HG02759 (cell line): ENCODE results near the gene KIAA1549.
A peak's percentile ranks its signal among the peaks of the same experiment; 100 is the strongest.

ENCODE experiments used
- ATAC-seq: cut with Tn5 transposase; IDR thresholded peaks from one replicate; pipeline ENCODE4 v1.9.1; 2021; ENCODE audit warnings: mild to moderate bottlenecking, moderate library complexity; ENCODE audit not compliant: unreplicated experiment

KIAA1549 gene

DNA sequence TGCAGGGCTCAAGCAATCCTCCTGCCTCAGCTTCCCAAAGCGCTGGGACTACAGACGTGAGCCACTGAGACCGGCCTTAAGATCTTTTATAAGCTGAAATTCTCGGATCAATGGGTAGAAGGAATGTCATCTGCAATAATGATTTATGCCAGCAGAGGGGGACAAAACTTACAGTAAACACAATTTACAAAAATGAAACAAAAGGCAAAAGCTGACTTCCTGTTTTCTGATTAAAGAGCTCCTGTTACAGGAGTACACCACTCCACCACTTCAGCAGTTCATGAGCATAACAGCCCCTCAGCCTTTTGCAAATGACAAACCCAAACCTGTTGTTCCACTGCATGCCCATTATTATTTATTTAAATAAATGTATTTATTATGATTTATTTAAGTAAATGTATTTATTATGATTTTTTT lies 94.7 kb downstream of the KIAA1549 start:
- peak; percentile 70 for ATAC-seq

DNA sequence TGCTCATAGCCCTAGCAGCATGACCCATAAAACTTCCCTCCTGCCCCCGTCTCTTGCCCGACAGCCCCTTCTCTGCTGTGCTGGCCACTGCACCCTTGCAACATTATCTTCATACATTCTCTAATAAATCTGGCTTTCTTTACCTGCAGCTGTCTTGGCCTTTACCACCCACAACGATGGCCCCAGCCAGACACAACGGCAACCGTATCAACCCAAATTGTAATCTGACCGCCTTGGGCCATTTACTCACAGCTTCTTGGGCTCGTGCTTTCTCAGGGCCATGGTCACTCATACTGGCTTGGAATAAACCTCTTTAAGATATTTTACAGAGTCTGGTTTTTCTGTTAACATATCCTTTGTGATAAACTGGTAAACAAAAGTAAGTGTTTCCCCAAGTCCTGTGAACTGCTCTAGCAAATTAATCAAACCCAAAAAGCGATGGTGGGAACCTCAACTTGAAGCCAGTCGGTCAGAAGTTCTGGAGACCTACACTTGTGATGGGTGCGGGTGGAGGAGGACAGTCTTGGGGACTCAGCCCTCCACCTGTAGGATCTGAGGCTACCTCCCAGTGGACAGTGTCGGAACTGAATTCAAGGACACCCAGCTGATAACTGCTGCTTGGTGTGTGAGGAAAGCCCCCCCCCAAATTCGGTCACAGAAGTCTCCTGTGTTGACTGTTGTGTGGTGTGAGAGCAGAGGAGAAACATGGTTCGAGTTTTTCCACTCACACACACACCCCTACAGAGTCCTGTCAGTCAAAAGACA lies 95.6 kb downstream of the KIAA1549 start:
- no peak for ATAC-seq

DNA sequence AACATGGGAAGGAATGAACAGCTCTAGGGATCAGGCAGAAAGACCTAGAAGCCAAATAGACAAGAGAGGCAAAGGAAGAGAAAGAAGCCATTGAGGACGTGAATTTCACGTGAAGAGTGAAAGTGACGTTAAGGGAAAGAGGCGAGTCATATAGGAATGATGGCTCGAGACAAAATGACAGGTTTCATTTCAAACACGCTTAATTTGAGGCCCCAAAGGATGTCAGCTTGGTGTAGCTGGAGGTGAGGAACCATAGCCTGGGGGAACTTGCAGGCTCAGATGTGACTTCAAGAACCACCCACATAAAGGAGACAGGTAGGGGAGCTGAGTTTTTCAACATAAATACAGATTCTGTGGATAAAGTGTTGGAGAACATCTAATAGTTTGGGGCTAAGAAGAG lies 98.9 kb downstream of the KIAA1549 start:
- ATAC-seq: no peak

DNA sequence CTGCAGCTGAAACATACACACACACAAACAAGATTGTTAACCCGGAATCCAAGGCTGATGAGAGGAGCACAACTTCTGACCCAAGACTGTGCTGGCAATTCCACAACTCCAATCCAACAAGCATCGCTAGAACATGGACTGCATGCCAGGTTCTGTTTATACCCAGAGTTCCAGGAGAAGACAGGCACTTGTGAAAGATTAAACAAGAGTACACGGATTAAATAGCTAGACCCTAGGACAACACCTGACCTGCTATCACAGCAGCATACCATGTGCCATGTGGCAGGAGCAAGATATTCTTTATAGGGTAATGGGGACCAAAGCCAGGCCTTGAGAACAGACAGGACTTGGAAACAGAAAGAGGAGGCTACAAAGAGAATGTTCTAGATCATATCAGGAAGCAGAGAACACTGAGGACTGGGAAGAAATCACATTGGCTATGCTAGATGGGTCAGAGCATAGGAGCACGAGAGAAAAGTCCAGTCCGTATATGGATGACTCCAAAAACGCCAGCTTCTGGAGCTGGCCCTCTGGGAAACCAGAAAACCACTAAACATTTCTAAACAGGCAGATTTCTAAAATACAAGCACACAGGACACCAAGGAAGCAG lies 99.5 kb downstream of the KIAA1549 start:
- ATAC-seq: no peak

DNA sequence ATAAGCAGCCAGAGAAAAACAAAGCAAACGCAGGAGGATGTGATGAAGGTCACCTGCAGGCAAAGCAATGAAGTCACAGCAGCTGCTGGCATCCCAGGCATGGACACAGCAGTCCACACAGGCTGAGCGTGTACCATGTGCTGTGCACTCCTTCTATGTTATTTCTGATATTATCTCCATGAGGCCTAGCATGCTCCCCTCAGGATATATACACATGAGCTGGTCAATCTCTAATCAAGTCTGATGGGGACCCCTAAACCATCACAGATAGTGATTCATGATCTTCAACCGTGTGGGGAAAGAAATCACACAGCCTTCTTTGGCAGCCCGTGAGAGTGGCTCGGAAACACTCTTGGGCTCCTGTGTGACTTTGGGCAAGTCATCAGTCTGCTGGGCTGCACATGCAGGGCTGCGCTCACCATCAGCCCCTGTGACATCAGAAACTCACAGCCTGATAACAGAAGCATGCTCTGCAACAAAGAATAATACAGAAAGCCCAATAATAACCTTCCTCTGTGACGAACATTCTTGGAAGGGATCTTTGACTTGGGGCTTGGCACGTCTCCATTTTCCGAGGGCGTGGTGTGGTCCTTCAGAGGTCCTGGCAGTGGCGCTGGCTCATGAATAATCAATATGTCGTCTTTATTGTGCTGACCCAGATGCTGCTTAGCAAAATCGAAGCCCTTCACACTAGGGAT lies 100.2 kb downstream of the KIAA1549 start:
- ATAC-seq: no peak

DNA sequence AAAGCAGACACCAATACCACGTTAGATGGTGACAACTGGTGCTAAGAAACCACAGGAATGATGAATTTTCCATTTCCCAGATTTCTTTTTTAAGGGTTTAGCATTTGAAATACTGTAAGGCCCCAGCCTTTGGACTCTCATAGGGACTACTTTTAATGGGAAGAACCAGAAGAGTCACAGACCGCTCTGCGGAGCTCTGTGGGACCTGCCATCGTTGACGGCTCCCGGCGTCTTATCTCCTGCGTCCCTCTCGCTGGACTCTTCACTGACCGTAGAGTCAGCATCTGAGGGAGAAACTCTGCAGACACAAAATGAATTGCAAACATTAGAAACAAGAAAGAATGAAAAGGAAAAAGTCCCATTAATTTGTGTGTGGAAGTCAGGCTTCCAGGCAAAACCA lies 101.8 kb downstream of the KIAA1549 start:
- no peak for ATAC-seq

DNA sequence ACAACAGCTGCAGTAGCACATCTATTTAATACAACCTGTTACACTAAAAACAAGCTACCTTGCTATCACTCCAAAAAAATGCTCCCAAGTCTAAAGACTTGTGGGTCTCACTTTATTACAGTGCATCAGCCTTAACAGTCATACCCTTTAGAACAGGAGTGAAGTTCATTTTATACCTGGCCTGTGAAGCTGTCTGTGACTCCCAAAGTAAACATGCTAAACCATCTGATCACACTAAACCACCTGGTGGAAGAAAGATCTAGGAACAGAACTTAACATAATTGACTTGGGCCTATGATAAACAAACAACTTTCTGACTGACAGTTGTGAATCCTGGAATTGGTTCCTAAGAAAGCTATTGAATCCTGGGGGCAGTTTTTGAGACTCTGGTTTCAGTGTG lies 102.3 kb downstream of the KIAA1549 start:
- no peak for ATAC-seq

DNA sequence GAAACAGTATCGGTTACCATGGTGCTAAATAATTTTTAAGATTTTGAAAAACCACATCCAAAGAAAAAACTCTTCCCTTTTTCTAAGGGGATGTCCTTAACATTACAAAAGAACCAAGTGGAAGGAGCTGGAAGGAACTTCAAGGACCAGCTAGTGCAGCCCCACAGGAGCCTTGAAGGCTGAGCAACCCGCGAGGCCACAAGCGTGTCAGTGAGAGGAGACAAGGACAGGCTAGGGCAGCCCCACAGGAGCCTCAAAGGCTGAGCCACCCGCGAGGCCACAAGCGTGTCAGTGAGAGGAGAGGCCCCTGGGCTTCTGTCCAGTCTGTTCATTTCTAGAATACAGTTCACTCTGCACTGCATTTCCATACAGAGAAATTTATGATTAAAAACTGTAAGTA lies 103.1 kb downstream of the KIAA1549 start:
- no peak for ATAC-seq

DNA sequence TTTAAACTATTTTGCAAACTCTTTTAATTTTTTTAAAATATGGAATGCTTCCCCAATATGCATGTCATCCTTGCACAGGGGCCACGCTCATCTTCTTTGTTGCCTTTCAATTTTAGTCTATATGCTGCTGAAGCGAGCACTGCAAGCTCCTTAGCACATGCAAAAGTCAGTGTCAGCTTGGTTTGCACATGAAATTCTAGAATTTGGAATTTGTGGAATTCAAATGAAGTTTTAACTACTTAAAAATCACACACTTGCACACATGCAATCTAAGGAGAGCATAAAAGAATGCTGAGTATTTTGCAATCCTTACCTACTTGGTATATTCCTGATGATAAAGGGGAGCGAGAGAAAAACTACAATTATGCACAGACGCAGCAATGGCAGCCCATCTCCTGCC lies 104.9 kb downstream of the KIAA1549 start:
- no peak for ATAC-seq

DNA sequence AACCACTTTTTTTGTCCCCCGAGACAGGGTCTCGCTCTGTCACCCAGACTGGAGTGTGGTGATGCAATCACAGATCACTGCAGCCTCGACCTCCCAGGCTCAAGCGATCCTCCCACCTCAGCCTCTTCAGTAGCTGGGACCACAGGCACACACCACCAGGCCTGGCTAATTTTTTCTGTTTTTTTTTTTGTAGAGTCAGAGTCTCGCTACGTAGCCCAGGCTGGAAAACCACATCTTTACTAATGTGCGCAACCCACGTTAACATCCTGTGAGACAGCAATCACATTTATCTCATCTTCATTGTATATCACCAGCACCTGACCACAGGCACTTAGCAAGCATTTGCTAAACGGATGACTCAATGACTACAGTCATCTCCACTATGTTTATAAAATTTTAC lies 105.4 kb downstream of the KIAA1549 start:
- ATAC-seq: no peak

DNA sequence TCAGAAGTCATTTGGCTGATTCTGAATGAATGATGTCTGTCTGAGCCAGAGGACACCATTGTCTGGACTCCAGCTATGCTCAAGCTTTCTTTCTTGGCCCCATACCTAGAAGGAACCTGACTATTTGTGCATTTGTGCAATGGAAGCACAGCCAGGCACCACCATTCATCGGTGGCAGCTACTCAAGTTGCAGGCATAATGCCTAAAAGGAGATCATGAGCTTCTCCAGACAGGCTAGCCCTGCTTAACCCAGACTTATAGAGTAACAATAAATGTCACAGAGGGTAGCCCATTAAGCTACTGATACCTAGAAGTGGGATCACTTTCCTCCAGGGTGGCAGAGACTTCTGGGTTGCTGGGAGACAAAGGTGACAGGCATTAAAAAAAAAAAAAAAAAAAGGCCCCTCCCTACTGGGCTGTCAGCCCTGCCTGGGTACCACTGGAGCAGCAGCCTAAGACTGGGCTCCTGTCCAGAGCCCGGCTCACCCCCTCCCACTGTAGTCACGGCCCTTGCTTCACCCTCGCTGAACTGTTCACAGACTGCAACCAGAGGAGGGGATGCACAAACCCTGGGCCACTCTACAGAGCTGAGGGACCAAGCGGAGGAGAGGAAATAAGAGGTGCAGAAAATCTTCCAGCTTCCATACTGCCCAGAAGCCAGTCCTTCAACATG lies 107.8 kb downstream of the KIAA1549 start:
- ATAC-seq: no peak

DNA sequence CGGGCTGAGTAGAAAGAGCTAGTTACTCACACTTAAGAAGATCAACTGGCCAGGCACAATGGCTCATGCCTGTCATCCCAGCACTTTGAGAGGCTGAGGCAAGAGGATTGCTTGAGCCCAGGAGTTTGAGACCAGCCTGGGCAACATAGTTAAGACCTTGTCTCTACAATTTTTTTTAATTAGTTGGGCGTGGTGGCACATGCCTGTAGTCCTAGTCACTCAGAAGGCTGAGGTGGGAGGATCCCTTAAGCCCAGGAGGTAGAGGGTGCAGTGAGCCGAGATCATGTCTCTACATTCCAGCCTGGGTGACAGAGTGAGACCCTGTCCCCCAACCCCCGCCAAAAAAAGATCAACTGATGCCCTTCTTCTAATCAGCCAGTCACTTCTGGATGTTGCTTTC lies 108.6 kb downstream of the KIAA1549 start:
- no peak for ATAC-seq

DNA sequence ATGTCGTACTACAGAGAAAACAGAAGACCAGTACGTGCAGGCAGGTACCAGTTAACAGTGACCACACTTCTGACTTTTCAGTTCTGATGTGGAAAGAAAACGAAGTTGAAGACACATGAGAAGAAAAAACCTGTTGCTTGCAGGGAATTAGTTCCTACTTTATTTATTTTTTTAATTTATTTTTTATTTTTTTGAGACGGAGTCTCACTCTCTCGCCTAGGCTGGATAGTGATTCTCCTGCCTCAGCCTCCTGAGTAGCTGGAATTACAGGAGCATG lies 109.4 kb downstream of the KIAA1549 start:
- no peak for ATAC-seq

DNA sequence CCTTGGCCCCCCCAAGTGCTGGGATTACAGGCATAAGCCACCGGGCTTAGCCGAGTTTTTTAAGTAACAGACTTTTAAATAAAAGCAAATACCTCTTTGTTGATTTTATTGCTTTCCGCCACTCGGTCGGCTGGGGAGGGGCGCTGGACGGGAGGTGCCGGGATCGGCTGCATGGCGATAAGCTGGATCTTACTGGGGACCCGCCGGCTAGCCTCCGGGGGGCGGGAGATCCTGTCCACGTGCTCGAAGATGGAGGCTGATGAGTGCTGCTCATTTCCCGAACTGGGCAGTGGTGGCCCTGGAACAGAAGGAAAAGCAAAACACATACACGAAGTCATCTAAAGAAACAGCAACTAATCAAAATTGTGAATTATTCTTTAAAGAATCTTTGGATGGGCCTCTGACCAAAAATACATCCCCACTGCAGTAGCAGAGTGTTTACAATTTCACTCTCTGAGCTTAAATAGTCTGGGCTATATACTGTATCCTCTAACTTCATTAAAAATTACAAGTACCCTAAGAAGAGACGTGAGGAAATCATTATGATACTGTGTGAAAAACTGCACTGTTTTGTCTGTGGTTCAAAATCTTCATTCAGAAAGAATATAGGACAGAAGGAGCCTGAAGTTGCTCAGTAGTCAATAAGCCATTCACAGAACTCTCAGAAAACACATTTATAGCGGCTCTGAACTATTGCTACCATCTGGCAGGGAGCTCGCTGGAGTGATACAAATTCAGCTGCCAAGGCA lies 110.0 kb downstream of the KIAA1549 start:
- no peak for ATAC-seq

DNA sequence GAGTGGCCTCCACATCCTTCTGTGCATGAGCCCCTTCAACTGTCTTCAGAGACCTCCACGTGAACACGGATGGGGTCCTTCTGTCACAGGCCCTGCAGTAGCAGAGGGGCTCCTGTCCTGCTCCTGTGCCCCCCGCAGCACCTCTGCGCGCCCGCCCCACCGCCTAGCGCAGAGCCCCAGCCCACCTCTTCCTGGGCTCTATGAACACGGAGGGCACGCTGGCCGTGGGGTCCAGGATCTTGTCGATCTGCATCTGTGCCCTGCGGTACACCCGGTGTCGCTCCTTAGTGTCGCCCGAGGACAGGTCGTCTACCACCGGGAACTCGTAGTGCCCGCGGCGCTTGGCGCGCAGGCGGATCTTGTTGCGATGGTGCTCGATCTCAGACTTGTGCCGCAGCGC lies 111.8 kb downstream of the KIAA1549 start:
- no peak for ATAC-seq

DNA sequence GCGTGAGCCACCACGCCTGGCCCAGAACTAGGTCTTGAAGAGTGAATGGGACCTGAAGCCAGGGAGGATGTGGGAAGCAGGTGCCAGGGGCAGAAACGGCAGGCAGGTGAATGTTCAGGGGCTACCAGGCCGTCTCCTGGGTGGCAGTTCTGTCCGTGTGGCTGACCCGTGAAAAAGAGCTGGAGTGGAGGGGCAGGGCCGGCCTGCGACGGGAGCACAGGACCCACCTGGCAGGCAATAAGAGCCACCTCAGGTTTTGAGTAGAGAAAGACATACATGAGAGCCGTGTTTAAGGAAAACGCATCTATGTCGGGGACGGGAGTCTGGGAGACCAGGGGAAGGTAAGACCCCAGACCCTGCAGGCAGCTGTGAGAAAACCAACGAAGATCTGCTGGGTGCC lies 112.5 kb downstream of the KIAA1549 start:
- no peak for ATAC-seq

DNA sequence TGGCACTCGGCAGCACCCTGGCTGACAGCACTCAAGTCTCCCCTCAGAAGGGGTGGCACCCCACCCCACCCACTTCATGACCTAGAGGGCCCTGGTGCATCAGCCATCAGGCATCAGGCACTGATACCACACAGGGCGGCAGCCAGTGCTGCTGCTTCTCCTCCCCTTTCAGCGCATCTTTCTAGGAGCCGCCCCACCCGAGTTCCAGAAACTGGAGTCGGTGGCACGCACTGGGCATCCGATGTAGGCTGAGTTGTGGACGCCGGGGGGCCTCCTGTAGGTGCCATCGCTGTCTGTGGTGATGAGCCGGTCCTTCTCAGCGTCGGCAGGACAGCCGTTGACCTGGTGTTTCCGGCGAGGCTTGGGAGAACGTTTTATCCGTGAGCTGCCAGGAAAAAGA lies 113.4 kb downstream of the KIAA1549 start:
- ATAC-seq: no peak

DNA sequence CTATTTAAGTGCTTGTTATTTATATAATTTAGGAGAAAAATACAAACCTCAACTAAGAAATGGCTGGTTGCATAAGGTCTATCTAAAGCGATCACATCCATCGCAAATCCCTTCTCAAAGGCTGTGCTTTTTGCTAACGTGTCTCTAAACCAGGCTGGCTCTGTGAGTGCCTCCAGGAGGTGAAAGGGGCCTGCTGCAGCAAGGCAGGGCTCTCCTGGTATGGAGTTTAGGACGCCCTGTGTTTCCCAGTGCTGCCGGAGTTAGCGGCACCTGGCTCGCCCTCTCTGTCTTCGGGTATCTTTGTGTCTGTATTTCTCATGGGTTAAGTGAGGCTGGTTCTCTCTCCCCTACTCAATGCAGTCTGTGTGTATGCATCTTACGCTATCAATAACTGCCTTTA lies 114.8 kb downstream of the KIAA1549 start:
- no peak for ATAC-seq

DNA sequence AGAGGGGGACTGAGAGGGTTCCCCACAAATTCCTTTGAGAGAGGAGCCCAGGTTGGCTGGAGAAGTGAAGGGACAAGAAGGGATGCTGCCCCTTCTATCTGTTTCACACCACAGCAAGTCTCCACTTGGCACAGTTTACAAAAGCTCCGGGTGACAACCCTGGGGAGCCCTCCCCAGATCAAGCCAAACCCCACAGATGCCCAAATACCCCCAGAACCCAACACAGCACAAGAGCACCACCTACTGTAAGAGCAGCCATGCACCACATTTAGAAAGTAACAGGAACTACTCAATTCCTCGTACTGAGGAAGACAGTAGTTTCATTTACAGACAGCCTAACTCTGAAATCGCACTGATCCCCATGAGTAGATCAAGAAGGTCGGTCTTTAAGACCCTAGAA lies 115.3 kb downstream of the KIAA1549 start:
- ATAC-seq: no peak

DNA sequence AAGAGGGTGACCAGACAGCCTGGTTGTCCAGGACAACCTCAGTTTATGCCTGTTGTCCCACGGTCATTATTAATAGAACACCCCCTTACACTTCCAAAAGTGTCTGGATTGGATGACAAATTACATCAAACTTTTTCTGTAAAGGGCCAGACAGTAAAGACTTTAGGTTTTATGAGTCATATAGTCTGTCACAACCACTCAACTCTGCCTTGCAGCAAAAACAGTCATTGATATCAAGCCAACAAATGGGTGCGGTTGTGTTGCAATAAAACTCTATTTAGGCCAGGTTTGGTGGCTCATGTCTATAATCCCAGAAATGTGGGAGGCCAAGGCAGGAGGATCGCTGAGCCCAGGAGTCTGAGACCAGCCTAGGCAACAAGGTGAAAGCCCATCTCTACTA lies 116.5 kb downstream of the KIAA1549 start:
- no peak for ATAC-seq

DNA sequence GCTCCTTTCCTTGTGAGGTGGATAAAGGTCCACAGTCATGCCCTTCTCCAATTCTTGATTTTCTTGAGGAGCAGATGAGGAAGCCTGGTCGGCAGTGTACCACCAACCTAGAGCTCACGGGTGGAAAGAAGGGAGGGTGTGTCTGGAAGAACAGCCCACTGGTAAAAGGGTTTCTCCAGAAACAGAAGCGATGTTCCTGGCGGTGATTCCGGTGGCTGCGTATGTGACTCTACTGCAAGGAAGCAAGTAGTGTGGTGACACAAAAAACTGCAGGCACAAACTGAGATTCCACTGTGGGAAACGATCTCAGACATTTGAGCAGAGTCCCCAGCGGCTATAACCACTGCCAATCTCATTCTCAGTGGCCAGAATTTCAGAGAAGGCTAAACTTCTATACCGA lies 117.3 kb downstream of the KIAA1549 start:
- ATAC-seq: no peak
